GM18861 (cell line): Measurements from ENCODE around the gene IMMP2L.
A peak's percentile ranks its signal among the peaks of the same experiment; 100 is the strongest.
"Not testable (repeated sequence)": the region's sequence is repeated elsewhere in the genome, so short reads cannot be mapped to it uniquely, and the experiment has no call there.

Experiments
- ATAC-seq: cut with Tn5 transposase; IDR thresholded peaks from one replicate; pipeline ENCODE4 v1.9.1; 2021; ENCODE audit not compliant: unreplicated experiment

IMMP2L gene

GRCh38 chr7:111358915-111359314 is 203.4 kb downstream of the IMMP2L start:
- no peak for ATAC-seq

GRCh38 chr7:111357691-111358090 is 204.6 kb downstream of the IMMP2L start:
- no peak for ATAC-seq

DNA sequence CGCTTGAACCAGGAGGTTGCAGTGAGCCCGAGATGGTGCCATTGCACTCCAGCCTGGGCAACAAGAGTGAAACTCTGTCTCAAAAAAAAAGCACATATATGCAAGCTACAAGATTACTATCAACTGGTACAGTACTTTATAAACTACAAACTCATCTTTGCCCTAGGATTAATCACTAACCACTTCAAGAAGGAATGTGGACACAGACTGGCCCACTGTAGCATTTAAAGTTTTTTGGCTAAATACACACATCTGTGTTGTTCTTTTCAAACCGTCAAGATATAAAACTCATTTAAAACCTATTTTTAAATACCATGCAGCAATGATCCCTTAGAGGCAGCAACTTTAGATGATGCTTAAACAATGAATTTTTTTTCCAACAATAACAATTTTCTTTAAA is 205.4 kb downstream of the IMMP2L start:
- ATAC-seq: no peak

GRCh38 chr7:111352319-111352718 is 210.0 kb downstream of the IMMP2L start:
- ATAC-seq: no peak

DNA sequence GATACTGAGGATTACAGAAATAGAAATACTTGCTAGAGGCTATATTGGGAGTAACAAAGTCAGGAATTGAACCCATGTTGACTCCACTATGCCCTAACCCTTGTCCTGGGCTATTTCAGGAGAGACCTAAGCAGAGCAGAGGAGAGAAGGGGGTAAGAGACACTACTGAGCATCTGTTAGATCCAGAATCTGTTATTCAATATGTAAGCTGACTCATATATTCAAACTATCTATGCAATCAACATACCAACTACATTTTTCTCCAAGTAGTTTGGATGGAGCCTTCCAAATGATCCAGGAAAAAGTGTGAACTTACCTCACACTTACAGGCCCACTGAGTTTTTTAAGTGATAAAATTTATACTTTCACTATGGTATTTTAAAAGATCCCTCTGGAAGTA is 216.1 kb downstream of the IMMP2L start:
- no peak for ATAC-seq

DNA sequence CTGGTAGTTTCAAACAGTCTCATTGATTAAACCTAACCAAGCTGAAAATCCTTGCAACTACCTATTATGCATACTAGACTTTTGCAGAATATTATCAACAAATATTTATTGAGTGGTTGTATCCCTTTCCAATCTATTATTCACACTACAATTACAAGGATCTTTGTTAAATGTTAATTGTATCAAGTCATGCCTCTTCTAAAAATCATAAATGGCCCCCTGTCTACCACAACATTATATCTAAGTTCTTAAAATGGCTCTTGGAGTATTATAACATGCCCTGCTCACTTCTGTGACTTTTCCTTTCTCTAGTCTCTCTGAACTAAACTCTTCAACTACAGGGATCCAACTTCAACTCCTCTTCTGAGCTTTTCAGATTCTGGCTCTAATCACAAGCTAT is 219.3 kb downstream of the IMMP2L start:
- no peak for ATAC-seq

GRCh38 chr7:111339006-111339405 is 223.3 kb downstream of the IMMP2L start:
- no peak for ATAC-seq

DNA sequence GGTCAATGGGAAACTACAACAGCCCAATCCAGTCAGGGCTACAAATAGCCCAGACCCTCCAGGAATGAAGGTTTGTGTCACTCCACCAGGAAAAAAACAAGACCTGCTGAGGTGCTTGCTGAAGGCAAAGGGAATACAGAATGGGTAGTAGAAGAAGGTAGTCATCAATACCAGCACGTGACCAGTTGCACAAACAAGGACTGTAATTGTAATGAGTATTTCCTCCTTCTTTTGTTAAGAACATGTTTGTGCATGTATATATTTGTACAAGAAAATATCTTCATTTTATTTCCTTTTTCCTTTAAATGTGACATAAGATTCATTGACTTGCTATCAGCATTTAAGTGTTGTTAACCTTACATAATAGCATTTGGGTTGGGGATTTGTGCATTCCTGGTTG is 229.3 kb downstream of the IMMP2L start:
- ATAC-seq: no peak

- ATAC-seq: no peak
Measured at GRCh38 chr7:111330235-111330523, 232.1 kb downstream of the IMMP2L start.

DNA sequence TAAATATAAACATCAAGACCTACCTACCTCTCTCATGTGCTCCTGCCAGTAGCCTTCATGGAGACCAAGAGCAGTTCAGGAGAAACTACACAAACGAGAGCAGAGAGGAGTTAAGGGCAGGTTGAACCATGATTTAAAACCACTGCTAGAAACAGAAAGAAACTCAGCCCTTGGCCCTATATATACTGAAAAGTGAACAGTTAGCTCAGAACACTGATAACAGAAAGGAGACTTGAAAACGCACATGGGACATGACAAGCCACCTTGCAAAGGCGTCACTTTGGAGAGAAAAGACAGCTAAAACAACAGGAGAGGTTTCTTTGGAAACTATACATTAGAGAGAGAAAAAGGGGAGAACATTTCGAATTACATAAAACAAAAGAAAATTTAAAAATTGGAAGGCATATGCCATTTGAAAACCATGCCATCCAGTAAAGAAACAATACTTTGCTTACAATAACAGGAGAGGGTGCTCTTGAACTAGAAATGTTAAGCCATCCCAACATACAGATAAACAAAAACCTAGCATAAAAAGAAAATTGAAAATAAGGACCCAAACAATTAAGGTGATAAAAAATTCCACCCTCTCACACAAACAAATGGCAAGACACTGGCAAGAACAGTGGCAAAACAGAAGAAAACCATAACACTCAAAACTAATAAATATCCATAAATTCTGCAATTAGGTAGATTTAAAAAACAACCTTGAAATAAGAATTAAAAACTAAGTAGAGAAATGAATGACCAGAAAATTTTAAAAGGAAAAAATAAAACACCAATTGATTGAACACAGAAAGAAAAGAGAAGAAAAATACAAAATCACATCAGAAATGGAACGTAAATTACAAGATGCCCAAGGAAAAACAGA is 232.7 kb downstream of the IMMP2L start:
- ATAC-seq: no peak

DNA sequence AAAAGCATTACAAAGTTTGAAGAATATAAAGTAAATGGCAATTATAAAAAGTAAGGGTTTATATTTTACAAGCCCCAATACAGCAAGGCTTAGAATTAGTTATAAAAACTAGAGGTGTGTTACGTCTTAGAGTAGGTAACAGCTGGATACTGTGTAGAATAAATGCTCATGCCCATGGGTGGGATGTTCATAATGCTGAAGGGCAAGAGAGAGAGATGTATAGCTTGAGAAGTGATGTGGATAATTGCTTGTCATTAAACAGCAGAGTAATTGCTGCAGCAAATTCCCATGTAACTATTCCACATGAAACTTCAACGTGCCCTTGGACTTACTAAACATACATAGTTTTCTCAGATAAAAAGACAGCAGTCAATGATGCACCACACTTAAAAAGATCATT is 233.8 kb downstream of the IMMP2L start:
- no peak for ATAC-seq

DNA sequence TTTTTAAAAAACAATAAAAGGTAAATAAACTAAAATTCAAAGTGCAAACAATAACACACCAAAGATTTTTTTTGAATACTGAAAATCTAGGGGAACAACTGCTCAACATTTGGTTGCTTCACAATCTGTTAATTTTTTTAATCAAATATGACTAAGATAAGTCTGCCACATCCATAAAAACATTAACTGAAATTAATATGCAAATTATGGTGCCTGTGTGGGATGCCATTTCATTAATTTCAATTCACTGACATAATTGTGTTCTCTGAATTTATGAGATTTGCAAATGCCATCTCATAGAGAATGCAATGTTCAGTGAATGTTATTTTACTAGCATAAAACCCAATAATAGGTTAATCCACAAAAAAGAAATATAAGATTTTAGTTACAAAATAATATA is 237.5 kb downstream of the IMMP2L start:
- no peak for ATAC-seq

GRCh38 chr7:111324228-111324627 is 238.1 kb downstream of the IMMP2L start:
- peak; percentile 87 for ATAC-seq

GRCh38 chr7:111323670-111324069 is 238.6 kb downstream of the IMMP2L start:
- ATAC-seq: not testable (repeated sequence)

DNA sequence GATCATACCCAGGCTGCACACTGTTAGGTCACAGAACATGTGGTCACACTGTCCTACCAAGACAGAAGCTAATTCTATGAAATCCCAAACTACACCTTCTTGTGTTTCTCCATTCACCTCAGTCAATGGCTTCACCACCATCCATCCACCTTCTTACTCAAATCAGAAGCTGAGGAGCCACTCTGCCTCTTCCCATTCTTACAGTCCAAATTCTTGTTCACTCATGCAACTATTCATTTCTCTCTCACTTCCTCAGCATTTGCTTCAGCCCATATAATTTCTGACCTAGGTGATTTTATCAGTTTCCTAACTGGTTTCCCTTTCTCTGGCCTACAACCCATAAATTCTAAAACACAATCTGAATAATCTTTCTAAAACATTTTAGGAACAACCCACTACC is 242.2 kb downstream of the IMMP2L start:
- ATAC-seq: no peak

DNA sequence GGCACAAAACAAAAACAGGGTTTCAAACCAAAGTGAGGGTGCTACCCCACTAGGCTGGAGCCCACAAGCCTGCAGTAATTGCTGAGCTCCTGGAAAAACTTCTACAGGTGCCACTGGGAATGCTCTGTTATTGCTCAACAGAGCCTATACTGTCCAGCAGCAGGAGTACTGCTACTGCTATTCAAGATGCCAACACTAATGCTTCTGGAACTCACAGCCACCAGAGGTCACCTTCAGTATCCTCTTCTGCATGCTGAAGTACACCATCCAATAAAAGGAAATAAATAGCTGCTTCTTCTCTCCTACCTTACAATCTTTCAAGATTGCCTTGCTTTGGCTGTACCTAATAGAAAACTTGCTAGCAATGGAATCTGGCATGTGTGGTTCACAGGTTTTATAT is 249.3 kb downstream of the IMMP2L start:
- ATAC-seq: no peak

- ATAC-seq: no peak
Measured at GRCh38 chr7:111308691-111309090, 253.6 kb downstream of the IMMP2L start.

GRCh38 chr7:111301891-111302290 is 260.4 kb downstream of the IMMP2L start:
- no peak for ATAC-seq

- no peak for ATAC-seq
Measured at GRCh38 chr7:111294494-111294893, 267.8 kb downstream of the IMMP2L start.

DNA sequence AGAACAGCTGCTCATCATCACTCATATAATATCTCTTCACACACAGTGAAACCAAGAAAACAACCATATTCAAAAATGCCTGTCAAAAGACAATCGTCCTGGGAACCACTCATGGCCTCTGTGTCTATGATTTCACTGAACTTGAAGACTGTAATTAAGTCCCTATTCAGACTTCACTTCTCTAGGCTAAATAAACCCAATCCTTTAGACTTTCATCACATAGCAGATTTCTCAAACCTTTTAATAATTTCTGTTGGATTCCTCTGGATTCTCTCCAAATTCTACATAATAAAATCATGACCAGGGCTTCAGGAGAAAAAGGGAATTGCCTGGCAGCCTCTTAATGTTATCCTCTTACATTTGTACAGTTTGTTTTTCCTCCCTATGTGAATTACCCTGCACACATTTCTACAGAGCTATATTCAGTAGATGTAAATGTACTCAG is 270.2 kb downstream of the IMMP2L start:
- ATAC-seq: no peak

GRCh38 chr7:111290982-111291381 is 271.3 kb downstream of the IMMP2L start:
- ATAC-seq: no peak

DNA sequence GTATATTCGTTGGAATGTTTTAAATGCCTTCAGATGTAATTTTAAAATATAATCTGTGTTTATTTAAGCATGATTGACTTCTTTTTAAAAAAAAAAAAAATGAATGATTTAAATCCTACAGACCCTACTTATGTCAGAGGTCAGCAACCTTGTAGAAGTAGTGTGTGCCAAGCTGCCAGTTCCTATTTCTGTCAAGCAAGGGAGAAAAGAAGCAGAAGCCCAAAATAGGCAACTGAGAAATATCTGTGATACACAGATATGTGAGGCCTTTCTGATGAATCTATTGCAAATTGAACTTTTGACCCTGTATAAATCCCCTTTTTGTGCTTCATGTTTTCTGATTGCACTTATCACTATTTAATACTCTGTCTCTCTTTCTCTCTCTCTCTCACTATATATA is 271.9 kb downstream of the IMMP2L start:
- ATAC-seq: no peak

DNA sequence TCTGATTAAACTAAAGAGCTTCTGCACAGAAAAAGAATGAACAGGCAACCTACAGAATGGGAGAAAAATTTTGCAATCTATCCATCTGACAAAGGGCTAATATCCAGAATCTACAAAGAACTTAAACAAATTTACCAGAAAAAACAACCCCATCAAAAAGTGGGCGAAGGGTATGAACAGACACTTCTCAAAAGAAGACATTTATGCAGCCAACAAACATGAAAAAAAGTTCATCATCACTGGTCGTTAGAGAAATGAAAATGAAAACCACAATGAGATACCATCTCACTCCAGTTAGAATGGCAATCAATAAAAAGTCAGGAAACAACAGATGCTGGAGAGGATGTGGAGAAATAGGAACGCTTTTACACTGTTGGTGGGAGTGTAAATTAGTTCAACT is 273.9 kb downstream of the IMMP2L start:
- ATAC-seq: not testable (repeated sequence)
